Activated CD4-positive, alpha-beta T cell treated with anti-CD3 and anti-CD28 coated beads, Interleukin-2, amount 10 ng/mL, durations not matched to agents 24 days and 14 days (primary cell): ENCODE measurements around the gene NFKBIZ. TPM values are rescaled to one million over a fixed set of nuclear protein-coding genes. Genes with fewer than 3 reads are reported as not detected.
A peak's percentile ranks its signal among the peaks of the same experiment; 100 is the strongest.
"Not testable (repeated sequence)": the region's sequence is repeated elsewhere in the genome, so short reads cannot be mapped to it uniquely, and the experiment has no call there.

ENCODE experiments used
- DNase-seq: peaks from one replicate; pipeline ENCODE4 v3.0.0; 2022
- H3K27ac Mint-ChIP-seq: one replicate; pipeline ENCODE4 v1.8.0; 2022; ENCODE audit warnings: mild to moderate bottlenecking, mixed read lengths
- H3K27me3 Mint-ChIP-seq: one replicate; pipeline ENCODE4 v1.8.0; 2022; ENCODE audit warnings: mixed read lengths
- H3K36me3 Mint-ChIP-seq: one replicate; pipeline ENCODE4 v1.8.0; 2022; ENCODE audit warnings: low read depth, mild to moderate bottlenecking, mixed read lengths
- H3K4me1 Mint-ChIP-seq: one replicate; pipeline ENCODE4 v1.8.0; 2021; ENCODE audit warnings: mixed read lengths
- H3K4me3 Mint-ChIP-seq: one replicate; pipeline ENCODE4 v1.8.0; 2022; ENCODE audit warnings: mild to moderate bottlenecking, moderate library complexity, mixed read lengths
- H3K9me3 Mint-ChIP-seq: one replicate; pipeline ENCODE4 v1.8.0; 2021; ENCODE audit warnings: mixed read lengths
- intact Hi-C: fragments of 100-400 bp; cut with micrococcal nuclease; formaldehyde crosslinking; loops from one replicate; pipeline ENCODE4 v1.15.1; 2023
- total RNA-seq: library from RNA; stranded (reverse); gene quantifications from 2 replicates; pipeline ENCODE4 v1.2.3, GENCODE V29; 2022

The NFKBIZ gene
- total RNA-seq, 1 donor from 2014 or later = 57.2 TPM

- intact Hi-C loops = loop anchor here (1.0 to 5.0 kb wide), 2 partner anchors 11 to 35 kb away; no protein-coding TSS in a partner anchor
- Mint-ChIP-seq H3K27ac (peak overlapping the region; percentile 14), H3K4me3 (no peak overlapping the region), H3K36me3 (peaks cover 48% of the 10 kb centered on the region), H3K27me3 (no peaks in the 10 kb centered on the region), H3K4me1 (peaks cover 29% of the 10 kb centered on the region), H3K9me3 (no peaks in the 10 kb centered on the region)
- peak; percentile 51 for DNase-seq
These were observed 12.6 kb downstream of the NFKBIZ start for GRCh38 chr3:101861789-101862415.

GRCh38 chr3:101862416-101863165, 13.3 kb downstream of the NFKBIZ start:
- Mint-ChIP-seq H3K27me3 (no peaks in the 10 kb centered on the region), H3K36me3 (peaks cover 41% of the 10 kb centered on the region), H3K27ac (no peak overlapping the region), H3K9me3 (no peaks in the 10 kb centered on the region), H3K4me1 (peaks cover 23% of the 10 kb centered on the region), H3K4me3 (no peak overlapping the region)
- intact Hi-C loops = loop anchor here (5.0 kb wide), 1 partner anchor 35 kb away; no protein-coding TSS in a partner anchor
- DNase-seq = peak; percentile 53

- Mint-ChIP-seq H3K36me3 (peaks cover 20% of the 10 kb centered on the region), H3K4me1 (peaks cover 12% of the 10 kb centered on the region)
- intact Hi-C loops = loop anchor here (5.0 kb wide), 1 partner anchor 38 kb away; no protein-coding TSS in a partner anchor
- not testable (repeated sequence) for H3K27ac Mint-ChIP-seq, DNase-seq, H3K9me3 Mint-ChIP-seq, H3K4me3 Mint-ChIP-seq, H3K27me3 Mint-ChIP-seq
These were observed 15.6 kb downstream of the NFKBIZ start for GRCh38 chr3:101864926-101865325.

GRCh38 chr3:101865751-101866509, 16.6 kb downstream of the NFKBIZ start:
- peaks cover 15% of the 10 kb centered on the region for H3K36me3 Mint-ChIP-seq
- H3K4me3 Mint-ChIP-seq = no peak overlapping the region
- H3K9me3 Mint-ChIP-seq = no peaks in the 10 kb centered on the region
- H3K27me3 Mint-ChIP-seq = no peaks in the 10 kb centered on the region
- peaks cover 11% of the 10 kb centered on the region for H3K4me1 Mint-ChIP-seq
- H3K27ac Mint-ChIP-seq = no peak overlapping the region
- intact Hi-C loops = no loop called here
- DNase-seq = peak; percentile 48

GRCh38 chr3:101867511-101867910, 18.2 kb downstream of the NFKBIZ start:
- Mint-ChIP-seq H3K4me3 (no peak overlapping the region), H3K4me1 (peaks cover 2% of the 10 kb centered on the region)

GRCh38 chr3:101867996-101868395, 18.7 kb downstream of the NFKBIZ start:
- Mint-ChIP-seq H3K4me3 (no peak overlapping the region), H3K27me3 (peaks cover 2% of the 10 kb centered on the region), H3K4me1 (peaks cover 2% of the 10 kb centered on the region), H3K27ac (no peak overlapping the region), H3K36me3 (peaks cover 2% of the 10 kb centered on the region), H3K9me3 (peaks cover 4% of the 10 kb centered on the region)
- DNase-seq = peak; percentile 50
- intact Hi-C loops = no loop called here

More at GRCh38 chr3:101867511-101867910, 18.2 kb downstream of the NFKBIZ start:
- Mint-ChIP-seq H3K27ac (no peak overlapping the region), H3K9me3 (peaks cover 4% of the 10 kb centered on the region), H3K36me3 (peaks cover 2% of the 10 kb centered on the region), H3K27me3 (peaks cover 2% of the 10 kb centered on the region)
- DNase-seq = peak; percentile 41
- intact Hi-C loops = no loop called here

GRCh38 chr3:101868534-101869464, 19.5 kb downstream of the NFKBIZ start:
- Mint-ChIP-seq H3K9me3 (peaks cover 8% of the 10 kb centered on the region), H3K4me3 (no peak overlapping the region), H3K36me3 (no peaks in the 10 kb centered on the region), H3K4me1 (no peaks in the 10 kb centered on the region), H3K27ac (no peak overlapping the region), H3K27me3 (peaks cover 2% of the 10 kb centered on the region)
- peak; percentile 42 for DNase-seq
- intact Hi-C loops = no loop called here

- Mint-ChIP-seq H3K27ac (no peak overlapping the region), H3K36me3 (no peaks in the 10 kb centered on the region), H3K4me3 (no peak overlapping the region), H3K4me1 (no peaks in the 10 kb centered on the region), H3K9me3 (peaks cover 12% of the 10 kb centered on the region), H3K27me3 (peaks cover 2% of the 10 kb centered on the region)
- intact Hi-C loops = no loop called here
- no peak for DNase-seq
These were observed 20.8 kb downstream of the NFKBIZ start for GRCh38 chr3:101870138-101870537.

- DNase-seq = no peak
- H3K4me3 Mint-ChIP-seq = no peak overlapping the region
These were observed 24.3 kb downstream of the NFKBIZ start for GRCh38 chr3:101873619-101874018.

GRCh38 chr3:101876142-101876541, 26.8 kb downstream of the NFKBIZ start:
- no peak overlapping the region for H3K27ac Mint-ChIP-seq
- no peaks in the 10 kb centered on the region for H3K4me1 Mint-ChIP-seq

More at GRCh38 chr3:101873619-101874018, 24.3 kb downstream of the NFKBIZ start:
- no peaks in the 10 kb centered on the region for H3K4me1 Mint-ChIP-seq
- peaks cover 16% of the 10 kb centered on the region for H3K9me3 Mint-ChIP-seq
- intact Hi-C loops = no loop called here
- H3K27ac Mint-ChIP-seq = no peak overlapping the region
- no peaks in the 10 kb centered on the region for H3K36me3 Mint-ChIP-seq
- peaks cover 4% of the 10 kb centered on the region for H3K27me3 Mint-ChIP-seq

GRCh38 chr3:101878589-101878988, 29.3 kb downstream of the NFKBIZ start:
- H3K27me3 Mint-ChIP-seq = peaks cover 5% of the 10 kb centered on the region
- peaks cover 8% of the 10 kb centered on the region for H3K9me3 Mint-ChIP-seq
- no peak overlapping the region for H3K27ac Mint-ChIP-seq
- no peaks in the 10 kb centered on the region for H3K4me1 Mint-ChIP-seq
- intact Hi-C loops = no loop called here
- H3K4me3 Mint-ChIP-seq = no peak overlapping the region
- DNase-seq = no peak
- no peaks in the 10 kb centered on the region for H3K36me3 Mint-ChIP-seq

More at GRCh38 chr3:101876142-101876541, 26.8 kb downstream of the NFKBIZ start:
- Mint-ChIP-seq H3K27me3 (peaks cover 6% of the 10 kb centered on the region), H3K4me3 (no peak overlapping the region), H3K9me3 (peaks cover 16% of the 10 kb centered on the region), H3K36me3 (no peaks in the 10 kb centered on the region)
- intact Hi-C loops = no loop called here
- DNase-seq = no peak

- intact Hi-C loops = no loop called here
- Mint-ChIP-seq H3K36me3 (no peaks in the 10 kb centered on the region), H3K4me1 (no peaks in the 10 kb centered on the region), H3K9me3 (peaks cover 8% of the 10 kb centered on the region), H3K27me3 (peaks cover 5% of the 10 kb centered on the region), H3K27ac (no peak overlapping the region), H3K4me3 (no peak overlapping the region)
- DNase-seq = no peak
These were observed 29.8 kb downstream of the NFKBIZ start for GRCh38 chr3:101879102-101879501.
